DOHH2 (cell line): ENCODE data around the gene STXBP5L.

ENCODE experiments used
- CTCF ChIP-seq: fragments of 200-600 bp; sonication (generic); IDR thresholded peaks from one replicate; pipeline ENCODE4 v1.5.1; 2014; ENCODE audit warnings: antibody characterized with exemption, mild to moderate bottlenecking, low read depth, low read length; ENCODE audit not compliant: poor library complexity, severe bottlenecking
- EZH2phosphoT487 ChIP-seq: fragments of 200-600 bp; sonication (generic); IDR thresholded peaks from 2 replicates; pipeline ENCODE4 v1.6.1; 2017; ENCODE audit warnings: borderline replicate concordance, mild to moderate bottlenecking, antibody characterized with exemption, low read length, moderate library complexity, mixed read lengths

GRCh38 chr3:121431726-121432517 is 523.9 kb downstream of the STXBP5L start:
- no peak for TF ChIP-seq CTCF
- TF ChIP-seq EZH2phosphoT487 = no peak
